Activated CD8-positive, alpha-beta memory T cell treated with anti-CD3 and anti-CD28 coated beads for 4 hours (primary cell): ENCODE measurements around the gene NTM.

ENCODE experiments used
- DNase-seq, 2 donors: peaks; one replicate each; pipeline ENCODE4 v3.0.0-alpha.2; 2020; ENCODE audit warnings: low read depth in 2 of 2

NTM gene

DNA sequence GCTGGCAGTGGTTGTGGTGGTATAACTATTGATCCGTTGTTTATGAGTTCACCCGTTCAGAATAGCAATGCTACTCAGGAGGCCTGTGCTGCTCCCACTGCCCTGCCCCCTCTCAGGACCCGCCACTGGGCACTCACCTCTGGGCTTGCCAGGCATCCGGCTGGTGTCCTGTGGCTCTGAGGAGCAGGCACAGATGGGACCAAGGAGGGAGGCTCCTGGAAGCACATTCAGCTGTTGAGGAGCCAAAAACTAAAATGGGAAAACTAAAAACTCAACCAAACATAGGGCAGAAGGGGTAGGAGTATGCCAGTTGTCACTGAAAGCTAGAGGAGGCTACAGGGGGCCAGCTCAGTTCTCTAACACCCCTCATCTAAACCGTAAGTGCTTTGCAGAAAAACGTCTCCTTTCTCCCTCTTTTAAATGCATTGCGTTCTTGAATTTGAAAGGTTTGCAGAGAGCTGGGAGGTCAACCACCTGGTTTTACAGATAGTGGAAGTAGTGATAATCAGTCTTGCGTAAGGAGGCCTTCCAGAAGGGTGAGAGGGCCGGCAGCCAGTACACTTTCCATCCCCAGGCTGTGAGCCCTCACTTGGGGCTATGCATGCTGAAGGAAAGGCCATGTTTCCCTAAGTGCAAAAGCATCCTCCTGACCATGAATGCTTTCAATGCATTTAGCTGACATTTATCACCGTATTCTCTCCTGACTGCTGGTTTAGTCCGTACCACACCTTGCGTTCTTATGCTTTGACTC, 547.4 kb downstream of the NTM start:
- no peak for DNase-seq

- DNase-seq = no peak
Observed at GRCh38 chr11:131918663-131919062, 548.2 kb downstream of the NTM start.

GRCh38 chr11:131922220-131922619, 551.8 kb downstream of the NTM start:
- no peak for DNase-seq

- DNase-seq = no peak
Observed at GRCh38 chr11:131923309-131923708, 552.9 kb downstream of the NTM start.

GRCh38 chr11:131924001-131924400, 553.6 kb downstream of the NTM start:
- no peak for DNase-seq

GRCh38 chr11:131924457-131925201, 554.2 kb downstream of the NTM start:
- DNase-seq = no peak

- DNase-seq = no peak
Observed at GRCh38 chr11:131925829-131926228, 555.4 kb downstream of the NTM start.

- DNase-seq = no peak
Observed at GRCh38 chr11:131928992-131929391, 558.6 kb downstream of the NTM start.

- DNase-seq = no peak
Observed at GRCh38 chr11:131932584-131933325, 562.3 kb downstream of the NTM start.

- DNase-seq = no peak
Observed at GRCh38 chr11:131934006-131934405, 563.6 kb downstream of the NTM start.

GRCh38 chr11:131938351-131938751, 567.9 kb downstream of the NTM start:
- DNase-seq = no peak

- DNase-seq = no peak
Observed at GRCh38 chr11:131940126-131940525, 569.7 kb downstream of the NTM start.

DNA sequence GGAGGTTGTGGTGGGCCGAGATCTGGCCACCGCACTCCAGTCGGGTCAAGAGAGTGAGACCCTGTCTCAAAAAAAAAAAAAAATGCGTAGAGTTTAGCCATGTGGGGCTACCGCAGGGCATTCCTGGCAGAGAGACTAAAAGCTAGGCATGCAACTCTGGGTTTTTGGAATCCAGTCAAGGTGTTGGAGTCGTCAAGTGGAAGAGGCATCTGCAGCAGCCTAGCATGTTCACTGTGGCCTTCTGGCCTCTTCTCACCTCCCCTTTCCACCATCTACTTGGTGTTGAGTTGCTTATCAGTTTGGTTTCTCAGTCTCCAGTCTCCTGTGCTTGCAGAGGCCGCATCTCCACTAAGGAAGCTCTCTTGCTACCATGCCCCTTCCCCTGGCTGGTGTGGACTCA, 572.5 kb downstream of the NTM start:
- DNase-seq = no peak

DNA sequence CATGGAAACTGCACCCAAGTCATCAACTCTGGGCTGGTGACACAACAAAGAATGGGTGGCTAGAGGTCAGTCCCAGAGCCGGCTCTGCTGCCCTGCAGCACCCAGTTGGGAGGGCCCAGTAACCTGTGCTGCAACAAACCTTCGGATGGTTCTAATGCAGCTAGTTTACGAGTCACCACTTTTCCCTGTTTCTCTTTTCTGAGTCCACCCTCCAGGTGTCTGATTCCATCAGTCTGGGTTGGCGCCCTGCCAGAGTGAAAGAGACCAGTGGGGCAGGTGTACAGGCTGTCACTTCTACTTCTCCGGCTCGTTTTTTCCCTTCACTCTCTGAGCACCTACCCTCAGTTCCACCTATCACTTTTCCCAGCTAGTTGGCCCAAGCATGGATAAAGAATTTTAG, 572.9 kb downstream of the NTM start:
- DNase-seq = no peak

DNA sequence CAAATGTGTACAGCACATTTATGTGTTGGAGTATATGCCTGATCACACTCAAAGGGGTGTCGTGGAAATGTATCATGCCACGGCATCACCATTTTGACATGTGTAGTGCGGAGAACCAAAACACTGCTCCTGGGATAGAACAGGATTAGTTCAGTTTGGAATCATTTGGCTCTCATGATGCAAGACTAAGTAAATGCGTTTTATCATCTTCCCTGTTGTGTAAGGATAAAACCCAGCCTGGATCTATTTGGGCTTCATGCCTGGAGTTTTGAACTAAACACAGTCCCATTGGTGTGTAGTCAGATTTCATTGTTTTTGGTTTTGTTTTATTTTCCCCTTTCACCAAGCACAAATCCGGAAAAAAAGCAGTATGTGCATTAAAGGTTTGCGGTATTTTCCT, 574.3 kb downstream of the NTM start:
- DNase-seq = no peak

- DNase-seq = no peak
Observed at GRCh38 chr11:131945706-131946105, 575.3 kb downstream of the NTM start.

DNA sequence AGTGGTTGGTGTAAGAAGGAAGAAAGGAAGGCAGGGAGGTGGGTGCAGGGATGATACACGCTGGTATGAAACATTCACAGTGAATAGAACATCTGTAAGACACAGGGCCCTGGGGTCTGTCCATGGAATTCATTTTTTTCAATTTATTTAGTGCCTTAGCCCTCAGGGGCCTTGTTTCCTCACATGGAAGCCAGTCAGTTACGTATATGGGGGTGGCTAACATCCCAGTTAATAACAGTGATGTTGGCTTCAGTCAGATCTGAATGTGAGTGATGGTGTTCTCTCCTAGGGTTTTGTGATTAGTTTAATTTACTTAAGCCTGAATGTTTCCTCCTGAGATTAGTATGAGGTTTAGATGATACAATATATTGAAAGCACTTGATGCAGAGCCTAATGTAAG, 577.1 kb downstream of the NTM start:
- DNase-seq = no peak

- DNase-seq = no peak
Observed at GRCh38 chr11:131951121-131951520, 580.7 kb downstream of the NTM start.

DNA sequence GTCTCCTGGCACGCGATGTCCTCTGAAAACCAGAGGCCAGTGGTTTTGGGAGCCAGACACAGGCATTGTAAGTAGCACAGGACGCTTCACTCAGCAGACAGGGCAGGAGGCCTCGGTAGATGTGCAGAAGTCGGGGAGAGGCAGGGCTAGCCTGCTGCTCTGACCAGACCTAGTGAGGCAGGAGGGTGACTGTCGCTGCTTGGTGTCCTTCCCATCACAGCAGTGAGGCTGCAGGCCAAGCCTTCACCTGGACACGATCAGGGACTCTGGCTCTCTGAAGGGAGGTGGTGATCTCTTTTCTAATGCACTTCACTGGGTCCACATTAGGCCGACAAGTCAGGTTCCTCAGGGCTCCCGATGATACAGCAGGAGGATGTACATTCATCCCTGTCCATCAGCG, 583.7 kb downstream of the NTM start:
- DNase-seq = no peak

GRCh38 chr11:131955904-131956303, 585.5 kb downstream of the NTM start:
- no peak for DNase-seq

DNA sequence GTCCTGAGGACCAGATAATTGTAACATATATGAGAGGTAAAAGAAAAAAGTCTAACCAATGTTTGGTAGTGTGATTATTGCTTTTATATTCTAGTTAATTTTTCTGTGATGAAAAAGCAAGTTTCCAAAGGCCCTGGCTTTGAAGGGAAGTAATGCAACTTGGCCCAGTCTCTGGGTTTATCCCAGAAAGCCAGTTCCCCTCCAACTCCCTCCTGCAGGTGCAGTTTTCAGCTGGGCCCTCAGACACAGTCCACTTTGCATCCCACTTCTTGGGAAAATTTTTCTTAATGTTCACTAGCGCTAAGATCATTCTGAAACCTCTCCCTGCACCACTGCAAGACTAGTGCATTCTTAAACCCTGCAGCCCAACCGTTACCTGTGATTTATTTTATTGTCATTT, 586.8 kb downstream of the NTM start:
- DNase-seq = no peak

DNA sequence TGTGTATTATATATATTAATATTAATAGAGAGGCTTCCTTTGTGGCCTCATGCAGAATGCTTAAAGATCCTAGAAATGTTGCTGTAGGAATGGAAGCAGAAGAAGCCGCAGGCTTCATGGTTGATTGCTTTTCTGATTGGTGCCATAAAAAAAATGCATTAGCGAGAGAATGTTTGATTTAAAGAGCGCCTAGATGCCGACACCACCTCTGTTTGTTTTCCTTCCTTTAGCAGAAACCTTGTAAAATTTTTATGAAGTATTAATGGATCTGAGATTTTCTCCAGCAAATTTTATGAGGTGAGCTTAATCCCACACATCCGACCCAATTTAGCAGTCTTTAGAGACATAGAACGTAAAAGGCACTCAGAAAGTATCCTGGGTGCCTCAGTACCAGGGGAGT, 587.5 kb downstream of the NTM start:
- no peak for DNase-seq

DNA sequence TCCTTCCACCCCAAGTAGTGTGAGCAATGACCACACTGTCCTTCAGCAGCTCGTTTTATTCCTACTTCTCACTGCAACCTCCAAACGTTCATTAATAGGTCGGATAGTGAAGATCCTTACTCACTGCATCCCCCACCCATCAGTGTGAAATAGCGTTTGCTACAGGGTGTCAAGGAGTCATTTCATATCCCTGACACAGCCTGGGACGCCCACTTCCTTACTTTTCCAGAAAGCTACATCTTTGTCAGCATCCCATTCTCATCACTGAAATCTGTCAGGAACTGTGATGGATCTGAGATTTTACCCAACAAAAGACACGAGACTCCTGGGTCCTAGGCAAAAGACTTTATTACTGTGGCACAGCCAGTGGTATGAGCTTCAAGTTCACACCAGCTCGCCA, 592.4 kb downstream of the NTM start:
- DNase-seq = no peak
